A673 (cell line): ENCODE measurements around the gene ZNRF3. TPM values are rescaled to one million over a fixed set of nuclear protein-coding genes. Genes with fewer than 3 reads are reported as not detected.

Experiments used
- BruUV-seq: library from RNA; stranded (reverse); fragments of 400-500 nt; replicated peaks from 2 replicates; lab custom pipeline; 2021; lab: Mats Ljungman, UMichigan
- CTCF ChIA-PET: fragments of 300-600 bp; sonication (Branson Sonifier 250); formaldehyde crosslinking; loops from one replicate; lab custom pipeline; 2022; ENCODE audit warnings: antibody characterized with exemption; lab: Charles Lee
- POLR2A ChIA-PET: fragments of 300-600 bp; sonication (Branson Sonifier 250); formaldehyde crosslinking; loops from one replicate; lab custom pipeline; 2022; ENCODE audit warnings: antibody characterized with exemption; ENCODE audit not compliant: low non-redundant PET; lab: Charles Lee
- DNase-seq: peaks from one replicate; pipeline ENCODE4 v3.0.0-alpha.2; 2015; ENCODE audit warnings: low spot score
- H3K27ac ChIP-seq: fragments of 200-600 bp; sonication (generic); 2 replicates; pipeline ENCODE4 v1.5.1; 2016; ENCODE audit warnings: mixed run types, low read depth, mild to moderate bottlenecking, mixed read lengths, antibody characterized with exemption, low read length; ENCODE audit not compliant: poor library complexity, severe bottlenecking
- H3K27me3 ChIP-seq: fragments of 200-600 bp; sonication (generic); replicated peaks from 2 replicates; pipeline ENCODE4 v1.6.1; 2017; ENCODE audit warnings: mixed run types, low read depth, mild to moderate bottlenecking, mixed read lengths, antibody characterized with exemption, low read length; ENCODE audit not compliant: insufficient read depth, poor library complexity
- H3K36me3 ChIP-seq: fragments of 200-600 bp; sonication (generic); 2 replicates; pipeline ENCODE4 v1.6.1; 2016; ENCODE audit warnings: mixed run types, mild to moderate bottlenecking, mixed read lengths, antibody characterized with exemption, low read length; ENCODE audit not compliant: insufficient read depth, poor library complexity, severe bottlenecking
- H3K4me1 ChIP-seq: fragments of 200-600 bp; sonication (generic); 2 replicates; pipeline ENCODE4 v1.6.1; 2017; ENCODE audit warnings: mixed run types, mild to moderate bottlenecking, mixed read lengths, antibody characterized with exemption, low read length; ENCODE audit not compliant: insufficient read depth, poor library complexity, severe bottlenecking
- H3K4me3 ChIP-seq: fragments of 200-600 bp; sonication (generic); 2 replicates; pipeline ENCODE4 v1.5.1; 2016; ENCODE audit warnings: low read depth, mixed run types, mild to moderate bottlenecking, mixed read lengths, low read length; ENCODE audit not compliant: poor library complexity, severe bottlenecking
- H3K9me3 ChIP-seq: fragments of 200-600 bp; sonication (generic); 2 replicates; pipeline ENCODE4 v1.6.1; 2016; ENCODE audit warnings: mixed run types, low read depth, mild to moderate bottlenecking, mixed read lengths, antibody characterized with exemption, low read length; ENCODE audit not compliant: poor library complexity, severe bottlenecking
- EZH2 ChIP-seq: fragments of 200-600 bp; sonication (generic); IDR thresholded peaks from 2 replicates; pipeline ENCODE4 v1.6.1; 2017; ENCODE audit warnings: borderline replicate concordance, low read depth, mild to moderate bottlenecking, mixed read lengths, antibody characterized with exemption, low read length; ENCODE audit not compliant: poor library complexity, severe bottlenecking
- intact Hi-C: fragments of 100-400 bp; cut with micrococcal nuclease; formaldehyde crosslinking; loops from one replicate; pipeline ENCODE4 v1.10.0; 2022; ENCODE audit not compliant: unreplicated experiment
- total RNA-seq: library from RNA; stranded (reverse); gene quantifications from 2 replicates; pipeline ENCODE4 v1.2.3, GENCODE V29; 2021
- TF ChIP-seq, protein P1 (sequence below): fragments of 300-800, 200-600 bp; sonication (generic); conservative IDR thresholded peaks from 2 replicates; pipeline ENCODE4 v1.5.1; 2017; ENCODE audit warnings: low read depth, mild to moderate bottlenecking, antibody characterized with exemption, low read length, moderate library complexity, mixed read lengths

ZNRF3 gene
- total RNA-seq, 1 experiment from 2014 or later: 11.9 TPM

DNA sequence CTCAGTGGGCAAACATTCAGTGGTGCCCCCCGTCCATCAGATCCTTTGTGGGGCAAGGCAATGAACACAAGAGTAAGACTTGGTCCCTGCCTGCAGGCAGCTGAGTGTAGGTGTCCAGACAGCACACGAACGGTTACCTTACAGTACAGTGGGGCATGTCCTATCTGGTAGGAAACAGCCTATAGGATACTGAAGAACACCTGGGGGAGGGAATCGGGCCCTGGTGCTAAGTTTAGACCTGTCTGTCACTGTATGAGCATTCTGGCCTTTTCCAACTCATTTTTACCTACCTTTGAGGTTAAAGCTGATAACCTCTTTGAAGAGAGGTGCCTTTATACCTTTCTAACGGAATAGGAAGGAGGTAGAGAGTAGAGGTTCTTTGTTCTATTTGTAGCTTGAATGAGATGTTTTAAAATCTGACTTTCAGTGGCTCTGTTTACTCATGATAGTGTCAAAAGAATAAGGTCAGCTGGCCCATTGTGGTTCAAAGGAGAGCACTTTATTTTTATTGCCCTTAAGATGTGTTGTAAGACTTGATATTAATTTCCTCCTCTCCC lies 8.9 kb downstream of the ZNRF3 start:
- POLR2A ChIA-PET: no interaction called here
- no peak overlapping the region for H3K4me3 ChIP-seq
- DNase-seq: no peak
- CTCF ChIA-PET: no interaction called here
- no peaks in the 10 kb centered on the region for H3K36me3 ChIP-seq
- H3K27ac ChIP-seq: no peak overlapping the region
- no peaks in the 10 kb centered on the region for H3K9me3 ChIP-seq
- no TSS peak for BruUV-seq
- H3K4me1 ChIP-seq: no peaks in the 10 kb centered on the region
- no peaks in the 10 kb centered on the region for H3K27me3 ChIP-seq
- TF ChIP-seq EZH2: no peak
- TF ChIP-seq, protein P1, sequence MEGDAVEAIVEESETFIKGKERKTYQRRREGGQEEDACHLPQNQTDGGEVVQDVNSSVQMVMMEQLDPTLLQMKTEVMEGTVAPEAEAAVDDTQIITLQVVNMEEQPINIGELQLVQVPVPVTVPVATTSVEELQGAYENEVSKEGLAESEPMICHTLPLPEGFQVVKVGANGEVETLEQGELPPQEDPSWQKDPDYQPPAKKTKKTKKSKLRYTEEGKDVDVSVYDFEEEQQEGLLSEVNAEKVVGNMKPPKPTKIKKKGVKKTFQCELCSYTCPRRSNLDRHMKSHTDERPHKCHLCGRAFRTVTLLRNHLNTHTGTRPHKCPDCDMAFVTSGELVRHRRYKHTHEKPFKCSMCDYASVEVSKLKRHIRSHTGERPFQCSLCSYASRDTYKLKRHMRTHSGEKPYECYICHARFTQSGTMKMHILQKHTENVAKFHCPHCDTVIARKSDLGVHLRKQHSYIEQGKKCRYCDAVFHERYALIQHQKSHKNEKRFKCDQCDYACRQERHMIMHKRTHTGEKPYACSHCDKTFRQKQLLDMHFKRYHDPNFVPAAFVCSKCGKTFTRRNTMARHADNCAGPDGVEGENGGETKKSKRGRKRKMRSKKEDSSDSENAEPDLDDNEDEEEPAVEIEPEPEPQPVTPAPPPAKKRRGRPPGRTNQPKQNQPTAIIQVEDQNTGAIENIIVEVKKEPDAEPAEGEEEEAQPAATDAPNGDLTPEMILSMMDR: no peak
- intact Hi-C loops: no loop called here

DNA sequence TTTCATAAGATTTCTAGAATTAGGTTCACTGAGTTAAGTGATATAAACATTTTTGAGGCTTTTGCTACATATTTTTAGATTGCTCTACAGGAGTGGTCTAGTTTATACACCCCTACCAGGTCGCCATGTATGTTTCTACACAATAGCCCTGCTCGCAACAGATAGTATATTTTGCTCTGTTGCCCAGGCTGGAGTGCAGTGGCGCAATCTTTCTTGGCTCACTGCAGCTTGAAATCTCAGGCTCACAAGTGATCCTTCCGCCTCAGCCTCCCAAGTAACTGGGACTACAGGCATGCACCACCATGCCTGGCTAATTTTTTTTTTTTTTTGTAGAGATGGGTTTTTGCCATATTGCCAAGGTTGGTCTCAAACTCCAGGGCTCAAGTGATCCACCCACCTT lies 10.4 kb downstream of the ZNRF3 start:
- POLR2A ChIA-PET: no interaction called here
- Histone ChIP-seq H3K9me3 (no peaks in the 10 kb centered on the region), H3K36me3 (no peaks in the 10 kb centered on the region), H3K27me3 (no peaks in the 10 kb centered on the region), H3K4me1 (peaks cover 9% of the 10 kb centered on the region), H3K27ac (no peak overlapping the region), H3K4me3 (no peak overlapping the region)
- CTCF ChIA-PET: no interaction called here
- TF ChIP-seq, protein P1: no peak
- TF ChIP-seq EZH2: no peak
- intact Hi-C loops: no loop called here
- no peak for DNase-seq
- BruUV-seq: no TSS peak

DNA sequence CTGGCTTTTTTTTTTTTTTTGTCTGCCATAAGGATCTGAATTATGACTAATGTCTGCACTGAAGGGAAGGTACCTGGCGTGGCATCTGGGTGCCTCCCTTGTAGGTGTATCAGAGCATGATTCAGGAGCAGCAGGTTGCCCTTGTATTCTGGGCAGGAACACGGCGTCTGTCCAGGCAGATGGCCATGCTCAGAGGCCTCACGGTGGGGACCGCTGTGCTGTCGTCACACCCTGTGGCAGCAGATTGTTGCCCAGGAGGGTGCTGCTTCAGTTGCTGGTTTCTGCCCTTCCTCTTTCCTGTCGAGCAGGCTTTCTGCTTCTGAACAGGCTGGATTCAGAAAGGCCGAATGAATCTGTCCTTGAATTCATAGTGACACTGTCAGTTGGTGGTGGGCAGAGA lies 11.0 kb downstream of the ZNRF3 start:
- H3K27me3 ChIP-seq: no peaks in the 10 kb centered on the region
- CTCF ChIA-PET: no interaction called here
- intact Hi-C loops: no loop called here

More for the DNA sequence above, 11.0 kb downstream of the ZNRF3 start:
- Histone ChIP-seq H3K9me3 (no peaks in the 10 kb centered on the region), H3K27ac (no peak overlapping the region), H3K36me3 (no peaks in the 10 kb centered on the region), H3K4me3 (no peak overlapping the region), H3K4me1 (peaks cover 13% of the 10 kb centered on the region)
- POLR2A ChIA-PET: no interaction called here
- TSS peak; percentile 9 for BruUV-seq
- DNase-seq: no peak
- no peak for TF ChIP-seq EZH2
- TF ChIP-seq, protein P1: no peak
